Measurements from ENCODE around the gene NTPCR. TPM values are rescaled to one million over a fixed set of nuclear protein-coding genes. Genes with fewer than 3 reads are reported as not detected.
A peak's percentile ranks its signal among the peaks of the same experiment; 100 is the strongest.

The NTPCR gene
- total RNA-seq, 1 donor from 2014 or later, result 19.2 TPM

DNA sequence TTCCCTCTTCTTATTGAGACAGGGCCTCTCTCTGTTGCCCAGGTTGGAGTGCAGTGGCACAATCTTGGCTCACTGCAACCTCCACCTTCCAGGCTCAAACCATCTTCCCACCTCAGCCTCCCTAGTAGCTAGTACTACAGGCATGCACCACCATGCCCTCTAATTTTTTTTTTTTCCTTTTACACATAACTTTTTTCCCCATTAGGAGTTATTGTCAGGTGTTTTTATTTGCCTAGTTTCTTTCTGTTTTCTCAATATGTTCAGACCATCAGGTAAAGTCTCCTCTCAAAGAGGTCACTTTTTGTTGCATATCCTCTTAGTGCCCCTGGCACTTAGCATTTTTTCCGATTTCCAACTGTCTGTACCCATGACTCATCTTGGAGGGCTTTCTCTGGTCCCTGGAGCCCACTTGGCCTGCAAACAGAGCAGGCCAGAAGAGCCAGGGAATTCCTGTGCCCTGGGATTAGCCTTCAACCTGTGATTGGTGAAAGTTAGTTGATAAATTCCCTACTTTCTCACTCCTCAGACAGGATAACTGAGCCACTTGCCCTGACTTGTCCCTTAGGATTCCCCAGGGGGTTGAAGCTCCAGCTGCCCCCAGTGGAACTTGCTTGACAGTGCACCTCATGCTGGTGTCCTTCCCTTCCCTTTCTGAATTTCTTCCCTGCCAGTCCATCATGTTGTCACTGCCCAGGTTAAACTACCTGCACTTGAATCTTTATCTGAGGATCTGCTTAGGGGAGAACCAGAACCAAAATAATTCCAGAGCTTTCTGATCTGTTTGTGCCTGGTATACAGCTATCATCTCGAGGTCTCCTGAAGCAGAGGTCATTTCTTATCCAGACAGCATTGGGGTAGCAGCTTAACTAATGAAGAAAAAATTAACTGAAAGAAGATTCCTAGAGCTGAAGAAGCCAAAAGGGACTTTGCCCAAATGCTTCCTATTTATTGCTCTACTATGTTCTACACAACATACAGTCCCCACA lies 2.4 kb downstream of the NTPCR start:
- CTCF ChIA-PET, result interaction anchor here (1.5 kb wide), 1 partner anchor 9 kb away, joined by 3 read pairs; no protein-coding TSS in a partner anchor
- no peak for DNase-seq
- Mint-ChIP-seq H3K27me3 (no peaks in the 10 kb centered on the region), H3K9me3 (no peaks in the 10 kb centered on the region), H3K4me3 (peak overlapping the region; percentile 53), H3K4me1 (peaks cover 32% of the 10 kb centered on the region), H3K36me3 (ENCODE audit: low read depth) (peaks cover 25% of the 10 kb centered on the region), H3K27ac (no peak overlapping the region)
- POLR2A ChIA-PET, result no interaction called here
- TF ChIP-seq, protein P1, sequence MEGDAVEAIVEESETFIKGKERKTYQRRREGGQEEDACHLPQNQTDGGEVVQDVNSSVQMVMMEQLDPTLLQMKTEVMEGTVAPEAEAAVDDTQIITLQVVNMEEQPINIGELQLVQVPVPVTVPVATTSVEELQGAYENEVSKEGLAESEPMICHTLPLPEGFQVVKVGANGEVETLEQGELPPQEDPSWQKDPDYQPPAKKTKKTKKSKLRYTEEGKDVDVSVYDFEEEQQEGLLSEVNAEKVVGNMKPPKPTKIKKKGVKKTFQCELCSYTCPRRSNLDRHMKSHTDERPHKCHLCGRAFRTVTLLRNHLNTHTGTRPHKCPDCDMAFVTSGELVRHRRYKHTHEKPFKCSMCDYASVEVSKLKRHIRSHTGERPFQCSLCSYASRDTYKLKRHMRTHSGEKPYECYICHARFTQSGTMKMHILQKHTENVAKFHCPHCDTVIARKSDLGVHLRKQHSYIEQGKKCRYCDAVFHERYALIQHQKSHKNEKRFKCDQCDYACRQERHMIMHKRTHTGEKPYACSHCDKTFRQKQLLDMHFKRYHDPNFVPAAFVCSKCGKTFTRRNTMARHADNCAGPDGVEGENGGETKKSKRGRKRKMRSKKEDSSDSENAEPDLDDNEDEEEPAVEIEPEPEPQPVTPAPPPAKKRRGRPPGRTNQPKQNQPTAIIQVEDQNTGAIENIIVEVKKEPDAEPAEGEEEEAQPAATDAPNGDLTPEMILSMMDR (IDR thresholded peaks at IDR 0.05), result no peak
- intact Hi-C loops (cut with micrococcal nuclease), result loop anchor here (5.0 kb wide), 2 partner anchors 146 to 1426 kb away; partner anchors contain the start of genes MAP10 and TSNAX
- ATAC-seq (ENCODE audit: low read depth), result peak; percentile 40

GRCh38 chr1:232954594-232955365 lies 4.4 kb downstream of the NTPCR start:
- peaks cover 42% of the 10 kb centered on the region for H3K36me3 Mint-ChIP-seq (ENCODE audit: low read depth)
- intact Hi-C loops (cut with micrococcal nuclease), result loop anchor here (5.0 kb wide), 2 partner anchors 147 to 1427 kb away; partner anchors contain the start of genes MAP10 and TSNAX
- ChIA-PET POLR2A (no interaction called here), CTCF (no interaction called here)
- TF ChIP-seq, protein P1 (IDR thresholded peaks at IDR 0.05), result no peak
- H3K4me3 Mint-ChIP-seq, result no peak overlapping the region
- DNase-seq (no peak), ATAC-seq (ENCODE audit: low read depth) (no peak)
- H3K4me1 Mint-ChIP-seq, result peaks cover 29% of the 10 kb centered on the region
- no peaks in the 10 kb centered on the region for H3K27me3 Mint-ChIP-seq
- H3K9me3 Mint-ChIP-seq, result peaks cover 6% of the 10 kb centered on the region
- H3K27ac Mint-ChIP-seq, result no peak overlapping the region

DNA sequence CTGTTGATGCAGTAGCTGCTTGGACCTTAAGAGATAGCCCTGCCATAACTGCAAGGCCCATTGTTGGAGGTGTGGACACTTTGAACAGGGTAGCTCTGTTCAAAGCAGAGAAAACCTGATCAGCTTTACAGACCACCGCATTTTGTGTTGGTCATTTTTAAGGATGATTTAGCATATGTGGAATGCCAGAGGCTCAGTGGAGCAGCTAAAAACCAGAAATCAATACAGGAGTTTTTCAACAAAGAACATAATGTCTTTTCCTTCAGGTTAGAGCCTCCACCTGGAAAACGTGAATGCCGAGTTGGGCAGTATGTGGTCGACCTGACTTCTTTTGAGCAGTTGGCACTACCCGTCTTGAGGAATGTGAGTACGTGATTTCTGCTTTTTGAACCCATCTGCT lies 5.7 kb downstream of the NTPCR start:
- H3K4me3 Mint-ChIP-seq, result no peak overlapping the region
- peaks cover 6% of the 10 kb centered on the region for H3K9me3 Mint-ChIP-seq
- no peaks in the 10 kb centered on the region for H3K27me3 Mint-ChIP-seq
- ChIA-PET POLR2A (no interaction called here), CTCF (interaction anchor here (0.6 kb wide), 1 partner anchor 16 kb away, joined by 3 read pairs; no protein-coding TSS in a partner anchor)
- H3K36me3 Mint-ChIP-seq (ENCODE audit: low read depth), result peaks cover 40% of the 10 kb centered on the region
- TF ChIP-seq, protein P1 (IDR thresholded peaks at IDR 0.05), result no peak
- intact Hi-C loops (cut with micrococcal nuclease), result no loop called here
- no peak overlapping the region for H3K27ac Mint-ChIP-seq
- peaks cover 20% of the 10 kb centered on the region for H3K4me1 Mint-ChIP-seq
- no peak for ATAC-seq (ENCODE audit: low read depth)
- no peak for DNase-seq

DNA sequence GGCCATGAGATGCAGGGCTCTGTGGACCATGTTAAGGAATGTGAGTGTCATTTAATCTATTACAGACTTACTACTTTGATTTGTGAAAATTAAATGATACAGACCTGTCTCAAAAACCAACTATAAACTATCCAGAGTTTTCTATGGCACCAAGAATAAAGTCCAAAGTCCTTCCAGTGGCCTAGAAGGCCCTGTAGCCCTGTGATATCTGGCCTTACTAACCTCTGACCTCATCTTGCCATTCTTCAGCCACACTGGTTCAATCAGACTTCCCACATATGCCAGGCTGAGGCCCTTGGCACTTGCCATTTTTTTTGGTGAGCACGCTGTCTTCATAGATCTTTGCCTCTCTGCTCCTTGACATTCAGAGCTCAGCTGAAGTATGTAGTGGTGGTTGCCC lies 7.7 kb downstream of the NTPCR start:
- Mint-ChIP-seq H3K27ac (no peak overlapping the region), H3K36me3 (ENCODE audit: low read depth) (peaks cover 43% of the 10 kb centered on the region), H3K4me3 (no peak overlapping the region), H3K27me3 (no peaks in the 10 kb centered on the region), H3K4me1 (peaks cover 5% of the 10 kb centered on the region), H3K9me3 (peaks cover 6% of the 10 kb centered on the region)
- intact Hi-C loops (cut with micrococcal nuclease), result no loop called here
- ChIA-PET CTCF (no interaction called here), POLR2A (no interaction called here)
- DNase-seq (no peak), ATAC-seq (ENCODE audit: low read depth) (no peak)
- TF ChIP-seq, protein P1 (IDR thresholded peaks at IDR 0.05), result no peak

All from activated B cell treated with CpG ODN at 0.5 μM for 24 hours (primary cell).